ENCODE data around the gene ZBTB7B. TPM values are rescaled to one million over a fixed set of nuclear protein-coding genes. Genes with fewer than 3 reads are reported as not detected.

The ZBTB7B gene
- total and polyA plus RNA-seq, 9 of the 15 experiments (the other 6 are each of a cell fraction or from before 2014, with no cell fraction given), result 0.04 to 46.5 (median 15.2) TPM

GRCh38 chr1:155064111-155064831 lies 61.7 kb downstream of the ZBTB7B start (continued):
- TF ChIP-seq ID3 (CRISPR knock-in tag; IDR thresholded peaks at IDR 0.05) (no peak), ID3 (tag; IDR thresholded peaks at IDR 0.05) (no peak), CBFA2T2 (conservative IDR thresholded peaks at IDR 0.05) (no peak), CSDE1 (IDR thresholded peaks at IDR 0.05) (no peak), SP2 (IDR thresholded peaks at IDR 0.05; ENCODE audit: extremely low read depth, low read depth, low read length, poor library complexity, severe bottlenecking) (no peak), POLR3G (IDR thresholded peaks at IDR 0.05; ENCODE audit: extremely low read depth, insufficient read length, insufficient replicate concordance) (no peak), MTA2 (IDR thresholded peaks at IDR 0.05; ENCODE audit: low read depth) (no peak), E2F5 (CRISPR knock-in tag; IDR thresholded peaks at IDR 0.05) (no peak), ETV1 (tag; conservative IDR thresholded peaks at IDR 0.05; ENCODE audit: low read depth) (no peak), PHTF2 (CRISPR knock-in tag; IDR thresholded peaks at IDR 0.05) (no peak), HIVEP1 (CRISPR knock-in tag; IDR thresholded peaks at IDR 0.05) (no peak), ZNF395 (CRISPR knock-in tag; IDR thresholded peaks at IDR 0.05) (no peak), ZHX1 (conservative IDR thresholded peaks at IDR 0.05; ENCODE audit: low read length) (no peak), TFAM (CRISPR knock-in tag; conservative IDR thresholded peaks at IDR 0.05) (no peak), ZBTB11 (CRISPR knock-in tag; IDR thresholded peaks at IDR 0.05) (0 out of 6 replicates have a peak, but pooled peaks of 1 of the 3 experiments have one; percentile 14), ZBTB17 (CRISPR knock-in tag; IDR thresholded peaks at IDR 0.05) (no peak), ETS2 (tag; IDR thresholded peaks at IDR 0.05; ENCODE audit: borderline replicate concordance, poor library complexity, severe bottlenecking) (no peak), HDAC8 (tag; IDR thresholded peaks at IDR 0.05) (no peak)

Data from K562 (cell line).